Keratinocyte (primary cell): ENCODE measurements around the gene CSNK1G1.
"Not testable (repeated sequence)": the region's sequence is repeated elsewhere in the genome, so short reads cannot be mapped to it uniquely, and the experiment has no call there.

Source experiments
- EZH2 ChIP-seq: IDR thresholded peaks from one replicate; pipeline ENCODE4 v1.6.1; 2012; ENCODE audit warnings: inconsistent platforms, mild to moderate bottlenecking, low read length, moderate library complexity
- TF ChIP-seq, protein P1 (sequence below), 3 experiments: IDR thresholded peaks in 1 of 3; conservative IDR thresholded peaks in 1 of 3; optimal IDR thresholded peaks in 1 of 3; 2 replicates in 2 of 3; 3 replicates in 1 of 3; pipeline versions ENCODE3 to v1.5.1; 2011; ENCODE audit warnings: low read length in 3 of 3, mild to moderate bottlenecking in 3 of 3, moderate library complexity in 2 of 3, control low read depth in 1 of 3, inconsistent platforms in 1 of 3; ENCODE audit not compliant: insufficient read depth in 2 of 3; ENCODE audit errors: extremely low read depth in 1 of 3

DNA sequence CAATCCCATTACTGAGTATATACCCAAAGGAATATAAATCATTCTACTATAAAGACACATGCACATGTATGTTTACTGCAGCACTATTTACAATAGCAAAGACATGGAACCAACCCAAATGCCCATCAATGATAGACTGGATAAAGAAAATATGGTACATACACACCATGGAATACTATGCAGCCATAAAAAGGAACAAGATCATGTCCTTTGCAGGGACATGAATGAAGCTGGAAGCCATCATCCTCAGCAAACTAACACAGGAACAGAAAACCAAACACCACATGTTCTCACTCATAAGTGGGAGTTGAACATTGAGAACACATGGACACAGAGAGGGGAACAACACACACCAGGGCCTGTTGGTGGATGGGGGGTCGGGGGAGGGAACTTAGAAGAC, 134.1 kb downstream of the CSNK1G1 start:
- TF ChIP-seq, protein P1, sequence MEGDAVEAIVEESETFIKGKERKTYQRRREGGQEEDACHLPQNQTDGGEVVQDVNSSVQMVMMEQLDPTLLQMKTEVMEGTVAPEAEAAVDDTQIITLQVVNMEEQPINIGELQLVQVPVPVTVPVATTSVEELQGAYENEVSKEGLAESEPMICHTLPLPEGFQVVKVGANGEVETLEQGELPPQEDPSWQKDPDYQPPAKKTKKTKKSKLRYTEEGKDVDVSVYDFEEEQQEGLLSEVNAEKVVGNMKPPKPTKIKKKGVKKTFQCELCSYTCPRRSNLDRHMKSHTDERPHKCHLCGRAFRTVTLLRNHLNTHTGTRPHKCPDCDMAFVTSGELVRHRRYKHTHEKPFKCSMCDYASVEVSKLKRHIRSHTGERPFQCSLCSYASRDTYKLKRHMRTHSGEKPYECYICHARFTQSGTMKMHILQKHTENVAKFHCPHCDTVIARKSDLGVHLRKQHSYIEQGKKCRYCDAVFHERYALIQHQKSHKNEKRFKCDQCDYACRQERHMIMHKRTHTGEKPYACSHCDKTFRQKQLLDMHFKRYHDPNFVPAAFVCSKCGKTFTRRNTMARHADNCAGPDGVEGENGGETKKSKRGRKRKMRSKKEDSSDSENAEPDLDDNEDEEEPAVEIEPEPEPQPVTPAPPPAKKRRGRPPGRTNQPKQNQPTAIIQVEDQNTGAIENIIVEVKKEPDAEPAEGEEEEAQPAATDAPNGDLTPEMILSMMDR (optimal IDR thresholded peaks at IDR 0.05 in 1 of 3, IDR thresholded peaks at IDR 0.05 in 1 of 3, conservative IDR thresholded peaks at IDR 0.05 in 1 of 3; ENCODE audit: extremely low read depth in 1 of 3, insufficient read depth in 2 of 3, low read length in 3 of 3) = not testable (repeated sequence)
- TF ChIP-seq EZH2 = not testable (repeated sequence)
